ENCODE measurements around the gene TFAP2A. TPM values are rescaled to one million over a fixed set of nuclear protein-coding genes. Genes with fewer than 3 reads are reported as not detected.

TFAP2A gene
- polyA plus RNA-seq, 2 of the 4 experiments (the other 2 are of a cell fraction), result 13.1 to 26.9 TPM

DNA sequence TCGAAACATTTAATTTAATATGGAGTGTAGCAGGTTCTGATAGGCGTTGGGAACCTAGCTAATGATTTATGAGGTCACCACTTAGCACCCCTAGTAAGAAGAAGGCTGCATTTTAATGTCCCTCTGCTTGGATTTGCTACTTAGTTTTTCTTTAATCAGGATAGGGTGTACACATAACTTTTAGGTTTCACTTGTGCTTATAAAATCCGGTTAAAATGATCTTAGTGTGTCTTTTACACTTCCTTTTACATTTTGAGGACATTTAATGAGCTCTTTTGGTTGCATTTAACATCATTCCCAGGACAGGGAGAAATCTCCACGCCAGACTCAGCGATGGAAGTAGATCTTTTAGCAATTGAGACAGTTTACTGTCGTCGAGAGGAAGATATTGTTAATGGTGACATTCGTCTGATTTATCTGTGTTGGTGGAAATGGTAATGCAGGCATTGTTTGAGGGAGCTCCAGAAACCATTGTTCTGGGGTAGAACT is 5.6 kb downstream of the TFAP2A start:
- POLR2A ChIA-PET, result no interaction called here
- FAIRE-seq (no peak), DNase-seq (ENCODE audit: low read depth in 1 of 2, low spot score in 1 of 2) (no peak), ATAC-seq (no peak)
- H3K4me2 ChIP-seq, result peak overlapping the region; percentile 88
- CTCF ChIA-PET, result interaction anchor here (1.5 to 1.6 kb wide), 2 partner anchors 12 to 1159 kb away, joined by 4 to 6 read pairs; no protein-coding TSS in a partner anchor
- H3K9me3 ChIP-seq, result no peaks in the 10 kb centered on the region
- H3K4me1 ChIP-seq, result peaks cover 22% of the 10 kb centered on the region; the same call in 2 of the 3 replicates
- H3K4me3 ChIP-seq, result peak overlapping the region; percentile 52
- WGBS (ENCODE audit: missing lambda C conversion rate), result 2% methylated on average over 8 of the region's 8 CpGs
- TF ChIP-seq, protein P1, sequence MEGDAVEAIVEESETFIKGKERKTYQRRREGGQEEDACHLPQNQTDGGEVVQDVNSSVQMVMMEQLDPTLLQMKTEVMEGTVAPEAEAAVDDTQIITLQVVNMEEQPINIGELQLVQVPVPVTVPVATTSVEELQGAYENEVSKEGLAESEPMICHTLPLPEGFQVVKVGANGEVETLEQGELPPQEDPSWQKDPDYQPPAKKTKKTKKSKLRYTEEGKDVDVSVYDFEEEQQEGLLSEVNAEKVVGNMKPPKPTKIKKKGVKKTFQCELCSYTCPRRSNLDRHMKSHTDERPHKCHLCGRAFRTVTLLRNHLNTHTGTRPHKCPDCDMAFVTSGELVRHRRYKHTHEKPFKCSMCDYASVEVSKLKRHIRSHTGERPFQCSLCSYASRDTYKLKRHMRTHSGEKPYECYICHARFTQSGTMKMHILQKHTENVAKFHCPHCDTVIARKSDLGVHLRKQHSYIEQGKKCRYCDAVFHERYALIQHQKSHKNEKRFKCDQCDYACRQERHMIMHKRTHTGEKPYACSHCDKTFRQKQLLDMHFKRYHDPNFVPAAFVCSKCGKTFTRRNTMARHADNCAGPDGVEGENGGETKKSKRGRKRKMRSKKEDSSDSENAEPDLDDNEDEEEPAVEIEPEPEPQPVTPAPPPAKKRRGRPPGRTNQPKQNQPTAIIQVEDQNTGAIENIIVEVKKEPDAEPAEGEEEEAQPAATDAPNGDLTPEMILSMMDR (IDR thresholded peaks at IDR 0.05), result no peak
- TF ChIP-seq ZFP36 (IDR thresholded peaks at IDR 0.05; ENCODE audit: borderline replicate concordance, partially characterized antibody), result no peak
- TF ChIP-seq RNF2 (IDR thresholded peaks at IDR 0.05; ENCODE audit: borderline replicate concordance, low read depth), result no peak
- TF ChIP-seq MAZ (IDR thresholded peaks at IDR 0.05; ENCODE audit: borderline replicate concordance, low read depth, low read length), result no peak
- TF ChIP-seq, protein P2, sequence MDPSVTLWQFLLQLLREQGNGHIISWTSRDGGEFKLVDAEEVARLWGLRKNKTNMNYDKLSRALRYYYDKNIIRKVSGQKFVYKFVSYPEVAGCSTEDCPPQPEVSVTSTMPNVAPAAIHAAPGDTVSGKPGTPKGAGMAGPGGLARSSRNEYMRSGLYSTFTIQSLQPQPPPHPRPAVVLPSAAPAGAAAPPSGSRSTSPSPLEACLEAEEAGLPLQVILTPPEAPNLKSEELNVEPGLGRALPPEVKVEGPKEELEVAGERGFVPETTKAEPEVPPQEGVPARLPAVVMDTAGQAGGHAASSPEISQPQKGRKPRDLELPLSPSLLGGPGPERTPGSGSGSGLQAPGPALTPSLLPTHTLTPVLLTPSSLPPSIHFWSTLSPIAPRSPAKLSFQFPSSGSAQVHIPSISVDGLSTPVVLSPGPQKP (IDR thresholded peaks at IDR 0.05; ENCODE audit: low read depth, low read length), result no peak
- no peak for TF ChIP-seq RAD21 (conservative IDR thresholded peaks at IDR 0.05 in 1 of 2, IDR thresholded peaks at IDR 0.05 in 1 of 2)
- no peak for TF ChIP-seq FOSL2 (IDR thresholded peaks at IDR 0.05)
- TF ChIP-seq FOSL2 (CRISPR knock-in tag; IDR thresholded peaks at IDR 0.05), result no peak
- no peak for TF ChIP-seq RFX5 (IDR thresholded peaks at IDR 0.05)
- no peak for TF ChIP-seq KDM1A (IDR thresholded peaks at IDR 0.05; ENCODE audit: low read depth)
- TF ChIP-seq CBX2 (IDR thresholded peaks at IDR 0.05; ENCODE audit: borderline replicate concordance, low read depth), result no peak
- TF ChIP-seq RARB (CRISPR knock-in tag; IDR thresholded peaks at IDR 0.05), result no peak
- TF ChIP-seq, protein P3, sequence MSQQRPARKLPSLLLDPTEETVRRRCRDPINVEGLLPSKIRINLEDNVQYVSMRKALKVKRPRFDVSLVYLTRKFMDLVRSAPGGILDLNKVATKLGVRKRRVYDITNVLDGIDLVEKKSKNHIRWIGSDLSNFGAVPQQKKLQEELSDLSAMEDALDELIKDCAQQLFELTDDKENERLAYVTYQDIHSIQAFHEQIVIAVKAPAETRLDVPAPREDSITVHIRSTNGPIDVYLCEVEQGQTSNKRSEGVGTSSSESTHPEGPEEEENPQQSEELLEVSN (IDR thresholded peaks at IDR 0.05; ENCODE audit: borderline replicate concordance, low read depth), result no peak
- no peak for TF ChIP-seq FOXS1 (CRISPR knock-in tag; IDR thresholded peaks at IDR 0.05)
- TF ChIP-seq HEYL (CRISPR knock-in tag; IDR thresholded peaks at IDR 0.05), result no peak
- TF ChIP-seq TP53 (CRISPR knock-in tag; IDR thresholded peaks at IDR 0.05), result no peak
- TF ChIP-seq EP300 (IDR thresholded peaks at IDR 0.05), result no peak
- no peak for TF ChIP-seq CHD4 (IDR thresholded peaks at IDR 0.05; ENCODE audit: borderline replicate concordance)
- TF ChIP-seq, protein P4, sequence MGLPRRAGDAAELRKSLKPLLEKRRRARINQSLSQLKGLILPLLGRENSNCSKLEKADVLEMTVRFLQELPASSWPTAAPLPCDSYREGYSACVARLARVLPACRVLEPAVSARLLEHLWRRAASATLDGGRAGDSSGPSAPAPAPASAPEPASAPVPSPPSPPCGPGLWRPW (IDR thresholded peaks at IDR 0.05), result no peak
- peak overlapping the region; percentile 96 to 98 for H3K27ac ChIP-seq

DNA sequence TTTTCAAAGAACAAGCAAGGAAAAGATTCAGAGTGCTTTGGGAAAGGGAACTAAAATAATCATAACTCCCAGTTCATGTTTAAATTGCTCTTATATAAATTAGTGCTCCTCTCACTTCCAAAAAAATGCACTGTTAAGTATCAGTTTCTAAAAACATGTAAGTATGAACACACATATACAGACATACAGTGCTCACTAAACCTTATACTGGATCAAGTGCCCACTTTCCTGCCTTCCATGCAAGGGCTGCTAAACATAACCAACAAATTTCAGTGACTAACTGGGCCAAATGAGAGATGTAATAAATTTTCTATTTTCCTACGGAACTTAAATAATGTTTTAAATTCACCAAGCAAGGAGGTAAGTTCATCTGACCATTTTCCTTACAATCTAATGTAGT is 6.4 kb downstream of the TFAP2A start:
- CTCF ChIA-PET, result interaction anchor here (1.5 kb wide), 1 partner anchor 13 kb away, joined by 4 read pairs; no protein-coding TSS in a partner anchor
- no peak for FAIRE-seq
- no peak for ATAC-seq
- no peak for DNase-seq (ENCODE audit: low read depth in 1 of 2, low spot score in 1 of 2)
- TF ChIP-seq HOXA7 (CRISPR knock-in tag; IDR thresholded peaks at IDR 0.05), result no peak
- no peak for TF ChIP-seq RARB (CRISPR knock-in tag; IDR thresholded peaks at IDR 0.05)
- TF ChIP-seq CEBPB (IDR thresholded peaks at IDR 0.05), result no peak
- POLR2A ChIA-PET, result no interaction called here
- peaks cover 22% of the 10 kb centered on the region; the same call in 2 of the 3 replicates for H3K4me1 ChIP-seq
- H3K27ac ChIP-seq, result peak overlapping the region; percentile 96 to 98
- H3K4me3 ChIP-seq, result peak overlapping the region; percentile 52
- peak overlapping the region; percentile 88 for H3K4me2 ChIP-seq
- WGBS (ENCODE audit: missing lambda C conversion rate), result 0% methylated on average over 1 of the region's 1 CpG
- no peaks in the 10 kb centered on the region for H3K9me3 ChIP-seq
